ENCODE results near the gene BBS7.

Gene BBS7

GRCh38 chr4:121786221-121786620, 84.1 kb downstream of the BBS7 start:
- TF ChIP-seq ZFX (IDR thresholded peaks at IDR 0.05) (no peak), CTCF (conservative IDR thresholded peaks at IDR 0.05) (no peak)
- H3K27ac ChIP-seq = no peak overlapping the region

GRCh38 chr4:121785479-121785878, 84.8 kb downstream of the BBS7 start:
- no peak overlapping the region for H3K27ac ChIP-seq
- TF ChIP-seq ZFX (IDR thresholded peaks at IDR 0.05) (no peak), CTCF (conservative IDR thresholded peaks at IDR 0.05) (no peak)

- no peak overlapping the region for H3K27ac ChIP-seq
- TF ChIP-seq ZFX (IDR thresholded peaks at IDR 0.05) (no peak), CTCF (conservative IDR thresholded peaks at IDR 0.05) (no peak)
Measured at GRCh38 chr4:121784975-121785374, 85.3 kb downstream of the BBS7 start.

GRCh38 chr4:121784401-121784800, 85.9 kb downstream of the BBS7 start:
- H3K27ac ChIP-seq = no peak overlapping the region
- TF ChIP-seq CTCF (conservative IDR thresholded peaks at IDR 0.05) = no peak
- TF ChIP-seq ZFX (IDR thresholded peaks at IDR 0.05) = no peak

GRCh38 chr4:121783210-121783609, 87.1 kb downstream of the BBS7 start:
- TF ChIP-seq CTCF (conservative IDR thresholded peaks at IDR 0.05) (no peak), ZFX (IDR thresholded peaks at IDR 0.05) (no peak)
- H3K27ac ChIP-seq = no peak overlapping the region

- TF ChIP-seq ZFX (IDR thresholded peaks at IDR 0.05) = no peak
- no peak for TF ChIP-seq CTCF (conservative IDR thresholded peaks at IDR 0.05)
- no peak overlapping the region for H3K27ac ChIP-seq
Measured at GRCh38 chr4:121778991-121779628, 91.2 kb downstream of the BBS7 start.

- TF ChIP-seq ZFX (IDR thresholded peaks at IDR 0.05) (no peak), CTCF (conservative IDR thresholded peaks at IDR 0.05) (no peak)
- H3K27ac ChIP-seq = no peak overlapping the region
Measured at GRCh38 chr4:121777625-121778024, 92.6 kb downstream of the BBS7 start.
